Measurements from ENCODE around the gene P2RX1.

The P2RX1 gene

DNA sequence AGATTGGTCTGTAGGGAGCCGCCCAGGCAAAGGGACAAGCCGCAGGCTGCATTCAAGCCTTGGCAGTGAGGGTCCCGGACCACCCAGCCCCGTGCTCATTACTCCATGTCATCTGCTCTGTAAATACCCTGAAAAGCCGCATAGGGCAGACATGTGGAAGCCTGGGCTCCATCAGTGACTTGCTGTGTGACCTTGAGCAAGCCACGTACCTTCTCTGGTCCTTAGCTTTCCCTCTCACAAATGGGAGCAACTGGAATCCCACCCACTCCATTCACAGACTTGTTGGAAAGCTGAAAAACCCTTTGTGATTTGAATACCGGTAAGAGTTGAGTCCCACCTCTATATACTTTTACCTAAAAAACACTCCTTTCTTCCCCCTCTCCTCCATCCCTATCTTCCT lies 35.3 kb downstream of the P2RX1 start:
- H3K4me1 ChIP-seq (ENCODE audit: control insufficient read depth in 1 of 2, insufficient read depth in 1 of 2, low read depth in 1 of 2, low read length in 1 of 2): peaks cover 9 to 13% of the 10 kb centered on the region in 2 experiments
- peaks cover 67% of the 10 kb centered on the region for H3K36me3 ChIP-seq
- no peak overlapping the region for H3K4me3 ChIP-seq (ENCODE audit: low read depth in 1 of 2, low read length in 1 of 2)
- no peaks in the 10 kb centered on the region for H3K9me3 ChIP-seq
- H3K27ac ChIP-seq: no peak overlapping the region
- TF ChIP-seq, protein P1, sequence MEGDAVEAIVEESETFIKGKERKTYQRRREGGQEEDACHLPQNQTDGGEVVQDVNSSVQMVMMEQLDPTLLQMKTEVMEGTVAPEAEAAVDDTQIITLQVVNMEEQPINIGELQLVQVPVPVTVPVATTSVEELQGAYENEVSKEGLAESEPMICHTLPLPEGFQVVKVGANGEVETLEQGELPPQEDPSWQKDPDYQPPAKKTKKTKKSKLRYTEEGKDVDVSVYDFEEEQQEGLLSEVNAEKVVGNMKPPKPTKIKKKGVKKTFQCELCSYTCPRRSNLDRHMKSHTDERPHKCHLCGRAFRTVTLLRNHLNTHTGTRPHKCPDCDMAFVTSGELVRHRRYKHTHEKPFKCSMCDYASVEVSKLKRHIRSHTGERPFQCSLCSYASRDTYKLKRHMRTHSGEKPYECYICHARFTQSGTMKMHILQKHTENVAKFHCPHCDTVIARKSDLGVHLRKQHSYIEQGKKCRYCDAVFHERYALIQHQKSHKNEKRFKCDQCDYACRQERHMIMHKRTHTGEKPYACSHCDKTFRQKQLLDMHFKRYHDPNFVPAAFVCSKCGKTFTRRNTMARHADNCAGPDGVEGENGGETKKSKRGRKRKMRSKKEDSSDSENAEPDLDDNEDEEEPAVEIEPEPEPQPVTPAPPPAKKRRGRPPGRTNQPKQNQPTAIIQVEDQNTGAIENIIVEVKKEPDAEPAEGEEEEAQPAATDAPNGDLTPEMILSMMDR (IDR thresholded peaks at IDR 0.05): no peak
- H3K27me3 ChIP-seq: no peaks in the 10 kb centered on the region

- no peaks in the 10 kb centered on the region for H3K27me3 ChIP-seq
- H3K27ac ChIP-seq: no peak overlapping the region
- no peaks in the 10 kb centered on the region for H3K9me3 ChIP-seq
- peaks cover 0 to 1% of the 10 kb centered on the region in 2 experiments for H3K4me1 ChIP-seq (ENCODE audit: control insufficient read depth in 1 of 2, insufficient read depth in 1 of 2, low read depth in 1 of 2, low read length in 1 of 2)
- TF ChIP-seq, protein P1 (IDR thresholded peaks at IDR 0.05): no peak
- no peak overlapping the region for H3K4me3 ChIP-seq (ENCODE audit: low read depth in 1 of 2, low read length in 1 of 2)
- H3K36me3 ChIP-seq: peaks cover 70% of the 10 kb centered on the region
These were observed 36.5 kb downstream of the P2RX1 start for GRCh38 chr17:3879591-3880417.

DNA sequence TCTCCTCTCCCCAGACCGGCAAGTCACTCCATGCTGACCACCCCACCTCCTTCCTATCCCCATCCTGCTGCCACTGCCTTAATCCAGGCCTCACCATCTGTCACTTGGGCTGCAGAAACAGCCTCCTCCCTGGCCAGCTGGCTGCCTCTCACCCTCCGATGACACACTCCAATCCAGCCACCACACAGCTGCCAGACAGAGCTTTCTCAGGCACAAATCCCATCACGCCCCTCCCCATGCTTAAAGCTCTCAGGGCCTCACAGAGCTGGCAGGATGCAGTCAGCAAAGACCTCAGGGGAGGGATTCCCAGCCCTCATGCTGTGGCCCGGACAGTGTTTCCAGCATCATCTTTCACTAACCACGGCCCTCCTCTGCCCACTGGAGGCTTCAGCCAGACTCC lies 37.1 kb downstream of the P2RX1 start:
- Histone ChIP-seq H3K4me3 (ENCODE audit: low read depth in 1 of 2, low read length in 1 of 2) (no peak overlapping the region), H3K4me1 (ENCODE audit: control insufficient read depth in 1 of 2, insufficient read depth in 1 of 2, low read depth in 1 of 2, low read length in 1 of 2) (no peaks in the 10 kb centered on the region), H3K27me3 (no peaks in the 10 kb centered on the region), H3K27ac (no peak overlapping the region), H3K9me3 (no peaks in the 10 kb centered on the region), H3K36me3 (peaks cover 70% of the 10 kb centered on the region)
- TF ChIP-seq, protein P1 (IDR thresholded peaks at IDR 0.05): no peak

DNA sequence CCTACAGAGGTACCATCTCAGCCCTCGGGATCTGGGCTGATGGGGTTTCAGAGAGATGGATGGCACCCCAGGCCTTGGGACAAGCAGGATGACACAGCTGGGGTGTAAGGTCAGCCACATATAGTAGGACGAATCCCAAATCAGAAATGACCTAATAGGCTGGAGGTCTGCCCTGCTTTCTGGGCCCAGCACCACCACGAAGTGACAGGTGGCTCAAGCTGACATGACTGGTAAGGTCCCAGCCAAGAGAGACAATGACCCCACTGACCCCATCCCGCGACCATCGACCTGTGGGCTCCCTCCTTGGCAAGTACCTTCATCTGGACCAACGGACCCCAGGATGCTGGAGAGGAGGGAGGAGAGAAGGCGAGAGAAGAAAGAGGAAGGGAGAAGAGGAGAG lies 39.0 kb downstream of the P2RX1 start:
- Histone ChIP-seq H3K27me3 (no peaks in the 10 kb centered on the region), H3K27ac (no peak overlapping the region), H3K4me1 (ENCODE audit: control insufficient read depth in 1 of 2, insufficient read depth in 1 of 2, low read depth in 1 of 2, low read length in 1 of 2) (no peaks in the 10 kb centered on the region), H3K36me3 (peaks cover 70% of the 10 kb centered on the region), H3K9me3 (no peaks in the 10 kb centered on the region), H3K4me3 (ENCODE audit: low read depth in 1 of 2, low read length in 1 of 2) (no peak overlapping the region)
- TF ChIP-seq, protein P1 (IDR thresholded peaks at IDR 0.05): no peak

- peaks cover 68% of the 10 kb centered on the region for H3K36me3 ChIP-seq
- no peak overlapping the region for H3K4me3 ChIP-seq (ENCODE audit: low read depth in 1 of 2, low read length in 1 of 2)
- no peaks in the 10 kb centered on the region for H3K9me3 ChIP-seq
- TF ChIP-seq, protein P1 (IDR thresholded peaks at IDR 0.05): no peak
- no peaks in the 10 kb centered on the region for H3K27me3 ChIP-seq
- H3K27ac ChIP-seq: no peak overlapping the region
- no peaks in the 10 kb centered on the region for H3K4me1 ChIP-seq (ENCODE audit: control insufficient read depth in 1 of 2, insufficient read depth in 1 of 2, low read depth in 1 of 2, low read length in 1 of 2)
These were observed 40.9 kb downstream of the P2RX1 start for GRCh38 chr17:3875317-3875716.

Data from neutrophil (primary cell).